ENCODE measurements around the gene SCCPDH.

GRCh38 chr1:246691622-246692495, 32.4 kb upstream of the SCCPDH start:
- TF ChIP-seq CTCF (IDR thresholded peaks at IDR 0.05) (no peak), EP300 (IDR thresholded peaks at IDR 0.05; ENCODE audit: low read depth) (no peak)
